ENCODE data around the gene DSG3.

Gene DSG3

GRCh38 chr18:31487246-31488015, 39.9 kb downstream of the DSG3 start:
- WGBS, 2 donors (ENCODE audit: extremely low coverage in 2 of 2, insufficient read length in 2 of 2, insufficient replicate concordance in 1 of 2) = no CpG with 5 or more reads among the region's 9 CpGs
- H3K27ac ChIP-seq (replicated peaks; ENCODE audit: low read length) = no peak overlapping the region
- DNase-seq (ENCODE audit: low spot score) = no peak

GRCh38 chr18:31489311-31489710, 41.8 kb downstream of the DSG3 start:
- Histone ChIP-seq H2BK5ac (ENCODE audit: low read length) (no peak overlapping the region), H3K4me1 (ENCODE audit: control insufficient read depth in 2 of 2, insufficient read depth in 1 of 2, low read depth in 1 of 2, low read length in 2 of 2) (no peaks in the 10 kb centered on the region), H3K4me2 (ENCODE audit: insufficient read depth, low read length, poor library complexity, severe bottlenecking) (no peak overlapping the region), H3K4me3 (ENCODE audit: low read length in 2 of 2) (no peak overlapping the region), H2BK15ac (ENCODE audit: low read length) (no peak overlapping the region), H3K79me1 (ENCODE audit: low read depth, low read length) (no peaks in the 10 kb centered on the region), H2BK120ac (ENCODE audit: low read depth, low read length) (no peak overlapping the region), H2AFZ (ENCODE audit: low read length) (no peak overlapping the region), H3K27ac (replicated peaks; ENCODE audit: low read length) (no peak overlapping the region), H3K9me3 (replicated peaks in 1 of 2; ENCODE audit: control insufficient read depth in 2 of 2, insufficient read depth in 1 of 2, low read depth in 1 of 2, low read length in 2 of 2) (no peaks in the 10 kb centered on the region), H3K18ac (ENCODE audit: low read length) (no peak overlapping the region), H3K23ac (ENCODE audit: low read depth, low read length, poor library complexity) (no peak overlapping the region), H3K9ac (ENCODE audit: low read depth, low read length, poor library complexity) (no peak overlapping the region), H4K91ac (ENCODE audit: low read depth, low read length, poor library complexity) (no peak overlapping the region), H3K36me3 (replicated peaks in 1 of 2; ENCODE audit: control insufficient read depth in 2 of 2, insufficient read depth in 2 of 2, low read length in 2 of 2) (no peaks in the 10 kb centered on the region), H2AK5ac (ENCODE audit: low read depth, low read length) (no peak overlapping the region), H3K27me3 (ENCODE audit: control insufficient read depth in 3 of 3, insufficient read depth in 3 of 3, low read depth in 1 of 3, low read length in 3 of 3) (peaks cover 0 to 14% (median 0%) of the 10 kb centered on the region in 3 experiments), H4K8ac (ENCODE audit: low read depth, low read length) (no peak overlapping the region), H3K4ac (ENCODE audit: low read length) (no peak overlapping the region), H3K14ac (ENCODE audit: low read length) (no peak overlapping the region), H2BK12ac (ENCODE audit: low read length) (no peak overlapping the region)
- no CpG with 5 or more reads among the region's 1 CpG for WGBS, 2 donors (ENCODE audit: extremely low coverage in 2 of 2, insufficient read length in 2 of 2, insufficient replicate concordance in 1 of 2)
- DNase-seq (ENCODE audit: low spot score) = no peak

More at GRCh38 chr18:31487246-31488015, 39.9 kb downstream of the DSG3 start:
- Histone ChIP-seq H2BK15ac (ENCODE audit: low read length) (no peak overlapping the region), H3K23ac (ENCODE audit: low read depth, low read length, poor library complexity) (no peak overlapping the region), H3K9ac (ENCODE audit: low read depth, low read length, poor library complexity) (no peak overlapping the region), H2AK5ac (ENCODE audit: low read depth, low read length) (no peak overlapping the region), H4K91ac (ENCODE audit: low read depth, low read length, poor library complexity) (no peak overlapping the region), H2BK12ac (ENCODE audit: low read length) (no peak overlapping the region), H3K27me3 (ENCODE audit: control insufficient read depth in 3 of 3, insufficient read depth in 3 of 3, low read depth in 1 of 3, low read length in 3 of 3) (peaks cover 0 to 11% (median 0%) of the 10 kb centered on the region in 3 experiments), H3K4ac (ENCODE audit: low read length) (no peak overlapping the region), H3K4me2 (ENCODE audit: insufficient read depth, low read length, poor library complexity, severe bottlenecking) (no peak overlapping the region), H2AFZ (ENCODE audit: low read length) (no peak overlapping the region), H2BK120ac (ENCODE audit: low read depth, low read length) (no peak overlapping the region), H3K14ac (ENCODE audit: low read length) (no peak overlapping the region), H3K79me1 (ENCODE audit: low read depth, low read length) (no peaks in the 10 kb centered on the region), H2BK5ac (ENCODE audit: low read length) (no peak overlapping the region), H3K9me3 (replicated peaks in 1 of 2; ENCODE audit: control insufficient read depth in 2 of 2, insufficient read depth in 1 of 2, low read depth in 1 of 2, low read length in 2 of 2) (no peaks in the 10 kb centered on the region), H3K4me1 (ENCODE audit: control insufficient read depth in 2 of 2, insufficient read depth in 1 of 2, low read depth in 1 of 2, low read length in 2 of 2) (no peaks in the 10 kb centered on the region), H4K8ac (ENCODE audit: low read depth, low read length) (no peak overlapping the region), H3K4me3 (ENCODE audit: low read length in 2 of 2) (no peak overlapping the region), H3K36me3 (replicated peaks in 1 of 2; ENCODE audit: control insufficient read depth in 2 of 2, insufficient read depth in 2 of 2, low read length in 2 of 2) (no peaks in the 10 kb centered on the region), H3K18ac (ENCODE audit: low read length) (no peak overlapping the region)

GRCh38 chr18:31490387-31490786, 42.8 kb downstream of the DSG3 start:
- Histone ChIP-seq H2AK5ac (ENCODE audit: low read depth, low read length) (no peak overlapping the region), H3K18ac (ENCODE audit: low read length) (no peak overlapping the region), H3K27me3 (ENCODE audit: control insufficient read depth in 3 of 3, insufficient read depth in 3 of 3, low read depth in 1 of 3, low read length in 3 of 3) (peaks cover 0 to 17% (median 0%) of the 10 kb centered on the region in 3 experiments), H3K9ac (ENCODE audit: low read depth, low read length, poor library complexity) (no peak overlapping the region), H3K4ac (ENCODE audit: low read length) (no peak overlapping the region), H2BK5ac (ENCODE audit: low read length) (no peak overlapping the region), H2BK15ac (ENCODE audit: low read length) (no peak overlapping the region), H3K4me1 (ENCODE audit: control insufficient read depth in 2 of 2, insufficient read depth in 1 of 2, low read depth in 1 of 2, low read length in 2 of 2) (no peaks in the 10 kb centered on the region), H3K23ac (ENCODE audit: low read depth, low read length, poor library complexity) (no peak overlapping the region), H3K36me3 (replicated peaks in 1 of 2; ENCODE audit: control insufficient read depth in 2 of 2, insufficient read depth in 2 of 2, low read length in 2 of 2) (no peaks in the 10 kb centered on the region), H3K79me1 (ENCODE audit: low read depth, low read length) (no peaks in the 10 kb centered on the region), H2BK120ac (ENCODE audit: low read depth, low read length) (no peak overlapping the region), H3K14ac (ENCODE audit: low read length) (no peak overlapping the region), H2AFZ (ENCODE audit: low read length) (no peak overlapping the region), H3K27ac (replicated peaks; ENCODE audit: low read length) (no peak overlapping the region), H4K91ac (ENCODE audit: low read depth, low read length, poor library complexity) (no peak overlapping the region), H3K4me3 (ENCODE audit: low read length in 2 of 2) (no peak overlapping the region), H2BK12ac (ENCODE audit: low read length) (no peak overlapping the region), H3K4me2 (ENCODE audit: insufficient read depth, low read length, poor library complexity, severe bottlenecking) (no peak overlapping the region), H3K9me3 (replicated peaks in 1 of 2; ENCODE audit: control insufficient read depth in 2 of 2, insufficient read depth in 1 of 2, low read depth in 1 of 2, low read length in 2 of 2) (no peaks in the 10 kb centered on the region), H4K8ac (ENCODE audit: low read depth, low read length) (no peak overlapping the region)
- no peak for DNase-seq (ENCODE audit: low spot score)
- WGBS, 2 donors (ENCODE audit: extremely low coverage in 2 of 2, insufficient read length in 2 of 2, insufficient replicate concordance in 1 of 2) = no CpG with 5 or more reads among the region's 1 CpG

- Histone ChIP-seq H3K14ac (ENCODE audit: low read length) (no peak overlapping the region), H3K9ac (ENCODE audit: low read depth, low read length, poor library complexity) (no peak overlapping the region), H2BK120ac (ENCODE audit: low read depth, low read length) (no peak overlapping the region), H3K27me3 (ENCODE audit: control insufficient read depth in 3 of 3, insufficient read depth in 3 of 3, low read depth in 1 of 3, low read length in 3 of 3) (peaks cover 0 to 22% (median 0%) of the 10 kb centered on the region in 3 experiments), H2BK12ac (ENCODE audit: low read length) (no peak overlapping the region), H4K91ac (ENCODE audit: low read depth, low read length, poor library complexity) (no peak overlapping the region), H3K4me2 (ENCODE audit: insufficient read depth, low read length, poor library complexity, severe bottlenecking) (no peak overlapping the region), H3K4me1 (ENCODE audit: control insufficient read depth in 2 of 2, insufficient read depth in 1 of 2, low read depth in 1 of 2, low read length in 2 of 2) (no peaks in the 10 kb centered on the region), H3K4ac (ENCODE audit: low read length) (no peak overlapping the region), H2AFZ (ENCODE audit: low read length) (no peak overlapping the region), H3K79me1 (ENCODE audit: low read depth, low read length) (no peaks in the 10 kb centered on the region), H3K27ac (replicated peaks; ENCODE audit: low read length) (no peak overlapping the region), H2AK5ac (ENCODE audit: low read depth, low read length) (no peak overlapping the region), H2BK15ac (ENCODE audit: low read length) (no peak overlapping the region), H3K18ac (ENCODE audit: low read length) (no peak overlapping the region), H2BK5ac (ENCODE audit: low read length) (no peak overlapping the region), H3K23ac (ENCODE audit: low read depth, low read length, poor library complexity) (no peak overlapping the region), H4K8ac (ENCODE audit: low read depth, low read length) (no peak overlapping the region), H3K36me3 (replicated peaks in 1 of 2; ENCODE audit: control insufficient read depth in 2 of 2, insufficient read depth in 2 of 2, low read length in 2 of 2) (no peaks in the 10 kb centered on the region), H3K4me3 (ENCODE audit: low read length in 2 of 2) (no peak overlapping the region), H3K9me3 (replicated peaks in 1 of 2; ENCODE audit: control insufficient read depth in 2 of 2, insufficient read depth in 1 of 2, low read depth in 1 of 2, low read length in 2 of 2) (no peaks in the 10 kb centered on the region)
- DNase-seq (ENCODE audit: low spot score) = no peak
Observed at GRCh38 chr18:31490833-31491232, 43.3 kb downstream of the DSG3 start.
